Fibroblast of skin of left biceps (primary cell): ENCODE measurements around the gene CLIC4.
A peak's percentile ranks its signal among the peaks of the same experiment; 100 is the strongest.
"Not testable (repeated sequence)": the region's sequence is repeated elsewhere in the genome, so short reads cannot be mapped to it uniquely, and the experiment has no call there.

Source experiments
- DNase-seq, 2 experiments: peaks; one replicate each; pipeline ENCODE4 v3.0.0-alpha.2; 2013; ENCODE audit warnings: low read depth in 2 of 2

CLIC4 gene

GRCh38 chr1:24806588-24806987, 61.3 kb downstream of the CLIC4 start:
- no peak for DNase-seq

GRCh38 chr1:24811494-24811893, 66.2 kb downstream of the CLIC4 start:
- DNase-seq: not testable (repeated sequence)

- DNase-seq: not testable (repeated sequence)
Measured at GRCh38 chr1:24820221-24820620, 75.0 kb downstream of the CLIC4 start.

GRCh38 chr1:24822887-24823286, 77.6 kb downstream of the CLIC4 start:
- peak in 1 of 2 experiments; percentile 2 for DNase-seq

- not testable (repeated sequence) for DNase-seq
Measured at GRCh38 chr1:24823486-24823885, 78.2 kb downstream of the CLIC4 start.

- DNase-seq: no peak
Measured at GRCh38 chr1:24825174-24825573, 79.9 kb downstream of the CLIC4 start.

GRCh38 chr1:24826510-24826909, 81.3 kb downstream of the CLIC4 start:
- DNase-seq: no peak

- DNase-seq: no peak
Measured at GRCh38 chr1:24827379-24828135, 82.3 kb downstream of the CLIC4 start.

GRCh38 chr1:24828183-24828886, 83.1 kb downstream of the CLIC4 start:
- no peak for DNase-seq

- DNase-seq: no peak
Measured at GRCh38 chr1:24828887-24829192, 83.6 kb downstream of the CLIC4 start.

GRCh38 chr1:24830680-24831272, 85.5 kb downstream of the CLIC4 start:
- peak in 1 of 2 experiments; percentile 37 for DNase-seq

GRCh38 chr1:24841593-24841992, 96.3 kb downstream of the CLIC4 start:
- DNase-seq: no peak

- DNase-seq: no peak
Measured at GRCh38 chr1:24846671-24847070, 101.4 kb downstream of the CLIC4 start.

GRCh38 chr1:24847995-24848881, 103.0 kb downstream of the CLIC4 start:
- peak; percentile 70 to 73 for DNase-seq

GRCh38 chr1:24849672-24850295, 104.5 kb downstream of the CLIC4 start:
- no peak for DNase-seq

GRCh38 chr1:24850328-24850920, 105.2 kb downstream of the CLIC4 start:
- DNase-seq: peak; percentile 28 to 35

- DNase-seq: no peak
Measured at GRCh38 chr1:24853649-24854048, 108.4 kb downstream of the CLIC4 start.

GRCh38 chr1:24855474-24855873, 110.2 kb downstream of the CLIC4 start:
- no peak for DNase-seq

GRCh38 chr1:24856787-24857506, 111.7 kb downstream of the CLIC4 start:
- DNase-seq: no peak

- no peak for DNase-seq
Measured at GRCh38 chr1:24857507-24858133, 112.4 kb downstream of the CLIC4 start.
